OCI-LY7 (cell line): ENCODE data around the gene LRRC4B. TPM values are rescaled to one million over a fixed set of nuclear protein-coding genes. Genes with fewer than 3 reads are reported as not detected.
A peak's percentile ranks its signal among the peaks of the same experiment; 100 is the strongest.

Source experiments
- BruUV-seq: library from RNA; stranded (reverse); fragments of 400-500 nt; replicated peaks from 2 replicates; lab custom pipeline; 2021; lab: Mats Ljungman, UMichigan
- CTCF ChIA-PET: fragments of 300-600 bp; sonication (Branson Sonifier 250); formaldehyde crosslinking; loops from one replicate; lab custom pipeline; 2022; ENCODE audit warnings: antibody characterized with exemption; ENCODE audit not compliant: unreplicated experiment; lab: Charles Lee
- POLR2A ChIA-PET: fragments of 300-600 bp; sonication (Branson Sonifier 250); formaldehyde crosslinking; loops from one replicate; lab custom pipeline; 2022; ENCODE audit warnings: antibody characterized with exemption; lab: Charles Lee
- DNase-seq: peaks from one replicate; pipeline ENCODE4 v3.0.0-alpha.2; 2015; ENCODE audit warnings: low spot score
- H2AFZ ChIP-seq: fragments of 200-600 bp; sonication (generic), shearing (Covaris generic); 2 replicates; pipeline ENCODE4 v1.6.1; 2014; ENCODE audit warnings: mild to moderate bottlenecking, antibody characterized with exemption, low read length, moderate library complexity
- H3K27ac ChIP-seq: fragments of 200-600 bp; sonication (generic); 2 replicates; pipeline ENCODE4 v1.5.1; 2014; ENCODE audit warnings: mixed run types, low read depth, mild to moderate bottlenecking, moderate library complexity, low read length, inconsistent platforms; ENCODE audit not compliant: poor library complexity, severe bottlenecking
- H3K36me3 ChIP-seq: fragments of 200-600 bp; sonication (generic); 2 replicates; pipeline ENCODE4 v1.6.1; 2014; ENCODE audit warnings: mild to moderate bottlenecking, antibody characterized with exemption, low read length, moderate library complexity, mixed read lengths; ENCODE audit not compliant: insufficient read depth
- H3K4me1 ChIP-seq: fragments of 200-600 bp; sonication (generic); 2 replicates; pipeline ENCODE4 v1.5.1; 2014; ENCODE audit warnings: mild to moderate bottlenecking, low read length; ENCODE audit not compliant: insufficient read depth, poor library complexity, severe bottlenecking
- H3K4me2 ChIP-seq: fragments of 200-600 bp; sonication (generic); 2 replicates; pipeline ENCODE4 v1.6.1; 2014; ENCODE audit warnings: mild to moderate bottlenecking, low read length
- H3K4me3 ChIP-seq: fragments of 200-600 bp; sonication (generic); 2 replicates; pipeline ENCODE4 v1.5.1; 2014; ENCODE audit warnings: mild to moderate bottlenecking, low read depth, low read length; ENCODE audit not compliant: poor library complexity, severe bottlenecking
- H3K79me2 ChIP-seq: fragments of 200-600 bp; sonication (generic); 2 replicates; pipeline ENCODE4 v1.6.1; 2016; ENCODE audit warnings: low read depth, mild to moderate bottlenecking, low read length, moderate library complexity, mixed read lengths; ENCODE audit not compliant: insufficient read depth
- H3K9me2 ChIP-seq: fragments of 200-600 bp; sonication (generic); 2 replicates; pipeline ENCODE4 v1.6.1; 2016; ENCODE audit warnings: mild to moderate bottlenecking, low read length, mixed read lengths; ENCODE audit not compliant: insufficient read depth
- H3K9me3 ChIP-seq: fragments of 200-600 bp; sonication (generic); 2 replicates; pipeline ENCODE4 v1.6.1; 2014; ENCODE audit warnings: mild to moderate bottlenecking, mixed run types, low read length, mixed read lengths
- H4K20me1 ChIP-seq: fragments of 200-600 bp; sonication (generic); 2 replicates; pipeline ENCODE4 v1.6.1; 2014; ENCODE audit warnings: mild to moderate bottlenecking, antibody characterized with exemption, low read length, moderate library complexity, mixed read lengths; ENCODE audit not compliant: insufficient read depth
- EZH2phosphoT487 ChIP-seq: fragments of 200-600 bp; sonication (generic); IDR thresholded peaks from 2 replicates; pipeline ENCODE4 v1.6.1; 2018; ENCODE audit warnings: low read depth, borderline replicate concordance, mild to moderate bottlenecking, mixed run types, antibody characterized with exemption, low read length, moderate library complexity, mixed read lengths
- intact Hi-C: fragments of 100-400 bp; cut with micrococcal nuclease; formaldehyde crosslinking; loops from one replicate; pipeline ENCODE4 v1.10.0; 2022; ENCODE audit not compliant: unreplicated experiment
- total RNA-seq, 2 experiments: library from RNA; depleted of rRNA in 1 of 2; stranded (reverse); fragments of >200 nt in 1 of 2; shearing (Covaris generic) in 1 of 2; gene quantifications; 2 replicates each; pipeline ENCODE4 v1.2.3, GENCODE V29; 2014 to 2022
- TF ChIP-seq, protein P1 (sequence below): fragments of 200-600 bp; sonication (generic); conservative IDR thresholded peaks from 2 replicates; pipeline ENCODE4 v1.5.1; 2014; ENCODE audit warnings: mild to moderate bottlenecking, antibody characterized with exemption, low read length, moderate library complexity, mixed read lengths

LRRC4B gene
- total RNA-seq, 2 experiments from 2014 or later: 0.29 TPM; not detected in 1

DNA sequence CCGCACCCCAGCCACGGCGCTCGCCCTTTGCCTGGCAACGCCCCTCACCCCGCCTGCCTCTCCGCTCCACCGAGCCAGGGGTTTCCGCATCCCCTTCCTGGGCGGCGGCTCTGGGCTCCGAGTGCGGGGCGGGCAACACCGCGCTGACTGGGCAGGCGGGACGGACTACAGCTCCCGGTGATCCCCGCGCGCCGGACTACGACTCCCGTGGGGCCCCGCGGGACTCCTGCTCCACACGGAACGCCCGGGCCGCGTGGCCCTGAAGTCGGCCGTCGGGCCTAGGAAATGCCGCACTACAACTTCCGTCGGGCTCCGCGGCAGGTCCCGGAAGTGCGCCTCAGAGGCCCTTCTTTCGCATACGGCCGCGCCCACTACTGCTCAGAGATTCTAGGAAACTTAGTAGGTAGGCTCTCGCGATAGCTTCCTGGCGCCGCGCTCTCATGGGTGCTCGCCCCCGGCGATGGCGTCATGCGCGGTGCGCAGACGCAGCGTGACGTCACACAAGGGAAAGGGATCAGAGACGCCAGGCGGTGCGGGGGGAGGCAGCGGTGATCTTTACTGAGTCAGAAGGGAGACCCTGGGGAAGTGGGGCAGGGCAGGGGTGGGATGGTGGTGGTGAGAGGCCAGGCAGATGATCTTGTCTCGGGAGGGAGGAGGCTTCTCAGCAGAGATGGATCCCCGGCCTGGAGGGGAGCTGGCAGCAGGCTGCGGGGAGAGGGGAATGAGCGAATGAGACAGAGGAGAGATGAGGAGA is 57.0 kb downstream of the LRRC4B start, which contains the start of gene JOSD2:
TSS of gene JOSD2 (minus strand) at position 123 of the 754 bp plus-strand sequence. CDS start 760 bp downstream, outside the sequence.
- no TSS peak for BruUV-seq
- Histone ChIP-seq H3K9me2 (no peaks in the 10 kb centered on the region), H3K79me2 (no peaks in the 10 kb centered on the region), H3K4me3 (peak within 1 kb of the TSS; percentile 72), H4K20me1 (no peaks in the 10 kb centered on the region), H3K27ac (peak within 1 kb of the TSS; percentile 25), H3K4me2 (peak within 1 kb of the TSS; percentile 81), H2AFZ (peak within 1 kb of the TSS; percentile 71; the same call in 1 of the 2 replicates), H3K36me3 (no peaks in the 10 kb centered on the region), H3K4me1 (peaks cover 12% of the 10 kb centered on the region), H3K9me3 (no peaks in the 10 kb centered on the region)
- ChIA-PET CTCF (no interaction called here), POLR2A (no interaction called here)
- intact Hi-C loops: no loop called here
- DNase-seq: peak; percentile 100
- TF ChIP-seq EZH2phosphoT487: no peak
- TF ChIP-seq, protein P1, sequence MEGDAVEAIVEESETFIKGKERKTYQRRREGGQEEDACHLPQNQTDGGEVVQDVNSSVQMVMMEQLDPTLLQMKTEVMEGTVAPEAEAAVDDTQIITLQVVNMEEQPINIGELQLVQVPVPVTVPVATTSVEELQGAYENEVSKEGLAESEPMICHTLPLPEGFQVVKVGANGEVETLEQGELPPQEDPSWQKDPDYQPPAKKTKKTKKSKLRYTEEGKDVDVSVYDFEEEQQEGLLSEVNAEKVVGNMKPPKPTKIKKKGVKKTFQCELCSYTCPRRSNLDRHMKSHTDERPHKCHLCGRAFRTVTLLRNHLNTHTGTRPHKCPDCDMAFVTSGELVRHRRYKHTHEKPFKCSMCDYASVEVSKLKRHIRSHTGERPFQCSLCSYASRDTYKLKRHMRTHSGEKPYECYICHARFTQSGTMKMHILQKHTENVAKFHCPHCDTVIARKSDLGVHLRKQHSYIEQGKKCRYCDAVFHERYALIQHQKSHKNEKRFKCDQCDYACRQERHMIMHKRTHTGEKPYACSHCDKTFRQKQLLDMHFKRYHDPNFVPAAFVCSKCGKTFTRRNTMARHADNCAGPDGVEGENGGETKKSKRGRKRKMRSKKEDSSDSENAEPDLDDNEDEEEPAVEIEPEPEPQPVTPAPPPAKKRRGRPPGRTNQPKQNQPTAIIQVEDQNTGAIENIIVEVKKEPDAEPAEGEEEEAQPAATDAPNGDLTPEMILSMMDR: no peak

GRCh38 chr19:50510700-50511068 is 57.6 kb downstream of the LRRC4B start:
- DNase-seq: no peak
- Histone ChIP-seq H3K4me1 (peaks cover 12% of the 10 kb centered on the region), H3K4me3 (peak overlapping the region; percentile 72), H4K20me1 (no peaks in the 10 kb centered on the region), H2AFZ (peak overlapping the region; percentile 48; the same call in 1 of the 2 replicates), H3K79me2 (no peaks in the 10 kb centered on the region), H3K9me3 (no peaks in the 10 kb centered on the region), H3K36me3 (no peaks in the 10 kb centered on the region), H3K9me2 (no peaks in the 10 kb centered on the region), H3K4me2 (peak overlapping the region; percentile 81), H3K27ac (peak overlapping the region; percentile 25)
- intact Hi-C loops: no loop called here
- CTCF ChIA-PET: no interaction called here
- POLR2A ChIA-PET: no interaction called here
- no peak for TF ChIP-seq EZH2phosphoT487
- TF ChIP-seq, protein P1: no peak
- no TSS peak for BruUV-seq
